ENCODE results near the gene CDH12.
A peak's percentile ranks its signal among the peaks of the same experiment; 100 is the strongest.
"Not testable (repeated sequence)": the region's sequence is repeated elsewhere in the genome, so short reads cannot be mapped to it uniquely, and the experiment has no call there.

Gene CDH12

GRCh38 chr5:22549876-22550671, 303.1 kb downstream of the CDH12 start:
- DNase-seq = no peak

- no peak for DNase-seq
These were observed 310.8 kb downstream of the CDH12 start for GRCh38 chr5:22542340-22542739.

- DNase-seq = no peak
These were observed 312.1 kb downstream of the CDH12 start for GRCh38 chr5:22541037-22541436.

GRCh38 chr5:22539762-22540161, 313.4 kb downstream of the CDH12 start:
- DNase-seq = no peak

- DNase-seq = no peak
These were observed 321.2 kb downstream of the CDH12 start for GRCh38 chr5:22531986-22532385.

GRCh38 chr5:22521521-22521920, 331.6 kb downstream of the CDH12 start:
- DNase-seq = no peak

GRCh38 chr5:22516497-22516896, 336.6 kb downstream of the CDH12 start:
- not testable (repeated sequence) for DNase-seq

- DNase-seq = no peak
These were observed 338.9 kb downstream of the CDH12 start for GRCh38 chr5:22514231-22514630.

GRCh38 chr5:22505891-22506290, 347.3 kb downstream of the CDH12 start:
- no peak for DNase-seq

- no peak for DNase-seq
These were observed 348.7 kb downstream of the CDH12 start for GRCh38 chr5:22504411-22504810.

- no peak for DNase-seq
These were observed 352.6 kb downstream of the CDH12 start for GRCh38 chr5:22500556-22500955.

GRCh38 chr5:22496666-22497065, 356.5 kb downstream of the CDH12 start:
- no peak for DNase-seq

- no peak for DNase-seq
These were observed 358.0 kb downstream of the CDH12 start for GRCh38 chr5:22495016-22495720.

- no peak for DNase-seq
These were observed 364.7 kb downstream of the CDH12 start for GRCh38 chr5:22488427-22488826.

GRCh38 chr5:22480305-22480704, 372.8 kb downstream of the CDH12 start:
- DNase-seq = no peak

- peak; percentile 7 to 9 for DNase-seq
These were observed 379.3 kb downstream of the CDH12 start for GRCh38 chr5:22473886-22474285.

- DNase-seq = no peak
These were observed 382.0 kb downstream of the CDH12 start for GRCh38 chr5:22471154-22471553.

- no peak for DNase-seq
These were observed 382.7 kb downstream of the CDH12 start for GRCh38 chr5:22470408-22470807.

GRCh38 chr5:22465616-22466015, 387.5 kb downstream of the CDH12 start:
- DNase-seq = no peak

GRCh38 chr5:22465177-22465576, 388.0 kb downstream of the CDH12 start:
- no peak for DNase-seq

- no peak for DNase-seq
These were observed 393.0 kb downstream of the CDH12 start for GRCh38 chr5:22460189-22460588.

- DNase-seq = no peak
These were observed 420.2 kb downstream of the CDH12 start for GRCh38 chr5:22432905-22433304.

GRCh38 chr5:22431840-22432239, 421.3 kb downstream of the CDH12 start:
- DNase-seq = no peak

- DNase-seq = no peak
These were observed 421.7 kb downstream of the CDH12 start for GRCh38 chr5:22431406-22431805.
